ENCODE results near the gene KCNG4. TPM values are rescaled to one million over a fixed set of nuclear protein-coding genes. Genes with fewer than 3 reads are reported as not detected.

KCNG4 gene, protein sequence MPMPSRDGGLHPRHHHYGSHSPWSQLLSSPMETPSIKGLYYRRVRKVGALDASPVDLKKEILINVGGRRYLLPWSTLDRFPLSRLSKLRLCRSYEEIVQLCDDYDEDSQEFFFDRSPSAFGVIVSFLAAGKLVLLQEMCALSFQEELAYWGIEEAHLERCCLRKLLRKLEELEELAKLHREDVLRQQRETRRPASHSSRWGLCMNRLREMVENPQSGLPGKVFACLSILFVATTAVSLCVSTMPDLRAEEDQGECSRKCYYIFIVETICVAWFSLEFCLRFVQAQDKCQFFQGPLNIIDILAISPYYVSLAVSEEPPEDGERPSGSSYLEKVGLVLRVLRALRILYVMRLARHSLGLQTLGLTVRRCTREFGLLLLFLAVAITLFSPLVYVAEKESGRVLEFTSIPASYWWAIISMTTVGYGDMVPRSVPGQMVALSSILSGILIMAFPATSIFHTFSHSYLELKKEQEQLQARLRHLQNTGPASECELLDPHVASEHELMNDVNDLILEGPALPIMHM
- not detected for total RNA-seq
- polyA plus RNA-seq, result not detected
- long read RNA-seq, donor 1, result 0 reads
- long read RNA-seq, donor 2, result 0 reads
- long read RNA-seq, donor 3, result 0 reads

DNA sequence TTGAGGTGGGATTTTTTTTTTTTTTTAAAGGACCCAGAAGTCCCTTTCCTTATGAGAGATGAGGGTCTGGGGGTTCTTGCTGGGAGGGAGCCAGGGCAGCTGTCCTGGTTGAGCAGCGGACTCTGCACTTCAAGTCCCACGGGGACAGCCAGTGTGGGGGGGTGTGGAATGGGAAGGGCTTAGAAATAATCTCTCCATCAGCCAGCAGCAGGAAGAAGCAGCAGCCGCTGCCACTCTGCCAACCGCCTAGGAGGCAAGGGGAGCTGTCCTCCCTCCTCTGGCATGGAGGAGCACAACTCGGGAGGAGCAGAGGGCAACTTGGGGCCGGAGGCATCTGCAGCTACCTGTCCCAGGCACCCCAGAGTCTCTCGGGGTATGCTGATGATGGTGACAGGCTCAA, at the start of gene KCNG4:
KCNG4 (minus strand) TSS at position 104 of the 400 bp plus-strand sequence. CDS start 2,527 bp downstream, outside the sequence.
- TF ChIP-seq, protein P1, sequence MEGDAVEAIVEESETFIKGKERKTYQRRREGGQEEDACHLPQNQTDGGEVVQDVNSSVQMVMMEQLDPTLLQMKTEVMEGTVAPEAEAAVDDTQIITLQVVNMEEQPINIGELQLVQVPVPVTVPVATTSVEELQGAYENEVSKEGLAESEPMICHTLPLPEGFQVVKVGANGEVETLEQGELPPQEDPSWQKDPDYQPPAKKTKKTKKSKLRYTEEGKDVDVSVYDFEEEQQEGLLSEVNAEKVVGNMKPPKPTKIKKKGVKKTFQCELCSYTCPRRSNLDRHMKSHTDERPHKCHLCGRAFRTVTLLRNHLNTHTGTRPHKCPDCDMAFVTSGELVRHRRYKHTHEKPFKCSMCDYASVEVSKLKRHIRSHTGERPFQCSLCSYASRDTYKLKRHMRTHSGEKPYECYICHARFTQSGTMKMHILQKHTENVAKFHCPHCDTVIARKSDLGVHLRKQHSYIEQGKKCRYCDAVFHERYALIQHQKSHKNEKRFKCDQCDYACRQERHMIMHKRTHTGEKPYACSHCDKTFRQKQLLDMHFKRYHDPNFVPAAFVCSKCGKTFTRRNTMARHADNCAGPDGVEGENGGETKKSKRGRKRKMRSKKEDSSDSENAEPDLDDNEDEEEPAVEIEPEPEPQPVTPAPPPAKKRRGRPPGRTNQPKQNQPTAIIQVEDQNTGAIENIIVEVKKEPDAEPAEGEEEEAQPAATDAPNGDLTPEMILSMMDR (IDR thresholded peaks at IDR 0.05), result no peak
- DNase-seq (no peak), ATAC-seq (no peak)
- WGBS, 2 donors, result 17 to 28% methylated on average over 7 of the region's 7 CpGs
- H3K4me1 ChIP-seq, result peaks cover 0 to 12% (median 0%) of the 10 kb centered on the region in 9 donors
- H3K9me3 ChIP-seq, result no peaks in the 10 kb centered on the region
- no peak within 1 kb of the TSS for H3K27ac ChIP-seq
- H3K36me3 ChIP-seq, result no peaks in the 10 kb centered on the region
- H3K4me3 ChIP-seq, result no peak within 1 kb of the TSS
- peaks cover 0 to 53% (median 33%) of the 10 kb centered on the region in 7 donors for H3K27me3 ChIP-seq
- intact Hi-C loops (cut with DNase I), result no loop called here

DNA sequence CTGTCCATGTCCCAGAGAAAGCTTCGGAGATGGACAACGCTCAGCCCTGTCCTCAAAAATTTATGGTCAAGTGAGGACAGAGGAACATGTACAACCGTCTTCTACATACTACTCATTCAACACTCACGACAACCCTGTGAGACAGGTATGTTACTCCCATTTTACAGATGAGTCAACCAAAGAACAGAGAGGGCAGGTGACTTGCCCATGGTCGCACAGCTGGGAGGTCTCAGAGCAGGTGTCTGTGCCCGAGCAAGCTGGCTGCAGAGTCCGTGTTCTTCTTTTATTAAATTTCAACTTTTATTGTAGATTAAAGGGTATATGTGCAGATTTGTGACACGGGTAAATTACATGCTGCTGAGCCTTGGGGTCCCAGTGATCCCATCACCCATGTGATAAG, 49.1 kb upstream of the KCNG4 start:
- intact Hi-C loops (cut with DNase I), result loop anchor here in 2 of 10 donors (10.0 kb wide), 2 partner anchors 64 to 326 kb away; partner anchors contain the start of gene COTL1 (in 1 of the 2)
- WGBS, 2 donors, result 83 to 84% methylated on average over 8 of the region's 8 CpGs
- ATAC-seq (no peak), DNase-seq (no peak)
- Histone ChIP-seq H3K4me1 (peaks cover 0 to 32% (median 24%) of the 10 kb centered on the region in 9 donors), H3K9me3 (peaks cover 0 to 3% (median 0%) of the 10 kb centered on the region in 11 donors), H3K4me3 (no peak overlapping the region), H3K27me3 (peaks cover 0 to 12% (median 0%) of the 10 kb centered on the region in 7 donors), H3K36me3 (no peaks in the 10 kb centered on the region), H3K27ac (no peak overlapping the region)
- TF ChIP-seq, protein P1 (IDR thresholded peaks at IDR 0.05), result no peak

DNA sequence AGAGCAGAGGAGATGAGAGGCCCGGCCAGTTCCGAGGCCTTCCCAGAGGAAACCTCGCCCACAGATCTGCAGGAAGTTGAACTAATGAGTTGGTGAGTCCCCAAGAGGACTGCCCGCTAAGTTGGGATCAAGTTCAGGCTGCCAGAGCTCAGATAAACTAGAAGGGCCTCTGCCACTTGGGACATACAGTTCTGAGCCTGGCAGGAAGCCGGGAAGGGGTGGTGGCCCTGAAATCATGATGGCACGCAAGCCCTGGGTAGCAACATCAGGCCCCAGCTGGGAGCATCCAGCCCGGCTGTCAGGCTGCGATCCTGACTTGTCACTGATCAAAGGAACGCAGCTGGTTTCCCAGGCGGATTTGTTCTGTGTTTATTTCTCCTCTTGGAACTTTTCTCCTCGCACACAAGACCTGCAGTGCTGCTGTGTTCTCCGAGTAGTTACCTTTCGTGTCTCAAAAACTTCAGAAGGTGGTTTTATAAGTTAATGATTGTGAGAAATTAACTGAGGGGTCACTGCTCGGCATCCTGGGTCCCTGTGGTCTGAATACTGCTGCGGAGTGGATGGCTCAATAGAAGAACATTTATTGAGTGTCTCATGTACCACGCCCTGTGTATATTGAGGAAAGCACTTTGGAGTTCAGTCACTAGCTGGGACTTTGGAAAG, 46.9 kb upstream of the KCNG4 start:
- TF ChIP-seq, protein P1 (IDR thresholded peaks at IDR 0.05), result no peak
- Histone ChIP-seq H3K27ac (peak overlapping the region in 9 of 10 donors; percentile 10 to 75 (median 41)), H3K4me1 (peaks cover 3 to 36% (median 26%) of the 10 kb centered on the region in 9 donors), H3K36me3 (no peaks in the 10 kb centered on the region), H3K4me3 (no peak overlapping the region), H3K27me3 (peaks cover 0 to under 1% (median 0%) of the 10 kb centered on the region in 7 donors), H3K9me3 (peaks cover 0 to 3% (median 0%) of the 10 kb centered on the region in 11 donors)
- DNase-seq (peak; percentile 59 to 74), ATAC-seq (peak; percentile 47 to 80 (median 74))
- WGBS, 2 donors, result 45 to 54% methylated on average over 16 of the region's 16 CpGs
- intact Hi-C loops (cut with DNase I), result loop anchor here in 3 of 10 donors (2.0 to 10.0 kb wide), 3 partner anchors 16 to 328 kb away; partner anchors contain the start of gene COTL1 (in 1 of the 3)
